Neural cell (in vitro differentiated cells): Measurements from ENCODE around the gene CPD.
"Not testable (repeated sequence)": the region's sequence is repeated elsewhere in the genome, so short reads cannot be mapped to it uniquely, and the experiment has no call there.

Experiments
- CTCF ChIP-seq: fragments of 450-650 bp; IDR thresholded peaks from 2 replicates; pipeline ENCODE4 v1.5.1; 2014; ENCODE audit warnings: antibody characterized with exemption, mild to moderate bottlenecking, moderate library complexity; ENCODE audit not compliant: poor library complexity, severe bottlenecking
- EZH2 ChIP-seq: fragments of 200-600, 300-800 bp; shearing (Covaris generic), sonication (generic); IDR thresholded peaks from 2 replicates; pipeline ENCODE4 v1.6.1; 2014; ENCODE audit warnings: antibody characterized with exemption, low read length, borderline replicate concordance, mild to moderate bottlenecking; ENCODE audit not compliant: insufficient read depth, poor library complexity, severe bottlenecking
- POLR2AphosphoS5 ChIP-seq: IDR thresholded peaks from 2 replicates; pipeline ENCODE4 v1.6.1; 2012
- REST ChIP-seq: IDR thresholded peaks from 2 replicates; pipeline ENCODE4 v1.6.1; 2012; ENCODE audit warnings: borderline replicate concordance
- TAF1 ChIP-seq: IDR thresholded peaks from 2 replicates; pipeline ENCODE4 v1.6.1; 2012; ENCODE audit warnings: low read depth

GRCh38 chr17:30458797-30459413 lies 80.2 kb downstream of the CPD start:
- TF ChIP-seq CTCF, TAF1, EZH2, POLR2AphosphoS5, REST: not testable (repeated sequence)
